Ovary (tissue), 9 donors: ENCODE measurements around the gene CFAP61. TPM values are rescaled to one million over a fixed set of nuclear protein-coding genes. Genes with fewer than 3 reads are reported as not detected.

ENCODE experiments used
- DNase-seq, 5 donors: peaks; one replicate each; pipeline ENCODE4 v3.0.0-alpha.2; 2019 to 2020
- H3K27ac ChIP-seq, 2 donors: fragments of 200-600 bp; one replicate each; pipeline versions ENCODE4 v1.5.1 to v1.8.0; 2019 to 2022
- H3K27me3 ChIP-seq: fragments of 200-600 bp; one replicate; pipeline ENCODE4 v1.8.0; 2022
- H3K36me3 ChIP-seq: fragments of 200-600 bp; sonication (generic); one replicate; pipeline ENCODE4 v1.5.1; 2019
- H3K4me1 ChIP-seq: one replicate; pipeline ENCODE4 v1.8.1; 2013; ENCODE audit warnings: mild to moderate bottlenecking, moderate library complexity; ENCODE audit not compliant: insufficient read depth
- H3K4me3 ChIP-seq: fragments of 200-600 bp; sonication (generic); one replicate; pipeline ENCODE4 v1.5.1; 2017
- H3K9me3 ChIP-seq, 2 donors: fragments of 200-600 bp in 1 of 2; sonication (generic) in 1 of 2; one replicate each; pipeline versions ENCODE4 v1.5.1 to v1.8.1; 2013 to 2019; ENCODE audit warnings: mild to moderate bottlenecking in 1 of 2, moderate library complexity in 1 of 2
- EP300 ChIP-seq: sonication (generic); formaldehyde crosslinking; IDR thresholded peaks from one replicate; pipeline ENCODE4 v1.6.1; 2017; ENCODE audit warnings: antibody characterized with exemption
- POLR2A ChIP-seq: fragments of 450-650 bp; IDR thresholded peaks from one replicate; pipeline ENCODE4 v1.6.1; 2017; ENCODE audit warnings: antibody characterized with exemption, mild to moderate bottlenecking, moderate library complexity
- whole genome bisulfite sequencing, 3 donors: extraction: QIAGEN DNeasy Blood & Tissue Kit in 1 of 3; methylation state at CpG; one replicate each; pipeline versions ENCODE4 v1.1.5 to v1.1.7; 2013 to 2017; 5-methylcytosine and 5-hydroxymethylcytosine counted together
- intact Hi-C, 4 donors: fragments of 100-400 bp; cut with DNase I; formaldehyde crosslinking; loops; one replicate each; pipeline versions ENCODE4 v1.11.0 to v1.15.1; 2022 to 2023
- polyA plus RNA-seq, 2 donors: library from polyadenylated mRNA; stranded (reverse); fragments of 200-250 nt in 1 of 2; fragments of 350-450 nt in 1 of 2; fragmentation: Illumina TruSeq in 1 of 2; extraction: RNeasy Lipid Tissue Mini Kit (QIAGEN cat#74804) in 1 of 2; gene quantifications; one replicate each; pipeline ENCODE4 v1.2.3, GENCODE V29; 2013 to 2014
- total RNA-seq, 7 donors: library from RNA; depleted of rRNA in 2 of 7; stranded (reverse); fragments of >200 nt in 2 of 7; fragmentation: NEBNext Ultra II Directional in 3 of 7; extraction: Animal tissue kit (Norgen Biotek cat#: 25700) in 3 of 7; gene quantifications; one replicate each; pipeline versions ENCODE4 v1.1.0 to v1.2.4, GENCODE V29; 2016 to 2023
- TF ChIP-seq, protein P1 (sequence below), 3 donors: fragments of 450-650 bp in 2 of 3; fragments of 200-600 bp in 1 of 3; IDR thresholded peaks; one replicate each; pipeline versions ENCODE4 v1.5.1 to v1.8.0; 2016 to 2022; ENCODE audit warnings: antibody characterized with exemption in 3 of 3, mild to moderate bottlenecking in 1 of 3
- donor health status: DM: no; HTN: no; CAD: no; lungs with moderate emphysema.
- donor health status: DM: no; HTN: no; CAD: no.
- donor health status: Bipolar disorder and iron deficiency.
- donor health status: DM: yes; HTN: yes; CAD: no.
- donor health status: DM: no; HTN: no; CAD: no.
- donor health status: DM: yes; HTN: yes; CAD: no.

The CFAP61 gene
- total and polyA plus RNA-seq, 9 donors, result 0.12 to 13.1 (median 0.96) TPM; not detected in 1

DNA sequence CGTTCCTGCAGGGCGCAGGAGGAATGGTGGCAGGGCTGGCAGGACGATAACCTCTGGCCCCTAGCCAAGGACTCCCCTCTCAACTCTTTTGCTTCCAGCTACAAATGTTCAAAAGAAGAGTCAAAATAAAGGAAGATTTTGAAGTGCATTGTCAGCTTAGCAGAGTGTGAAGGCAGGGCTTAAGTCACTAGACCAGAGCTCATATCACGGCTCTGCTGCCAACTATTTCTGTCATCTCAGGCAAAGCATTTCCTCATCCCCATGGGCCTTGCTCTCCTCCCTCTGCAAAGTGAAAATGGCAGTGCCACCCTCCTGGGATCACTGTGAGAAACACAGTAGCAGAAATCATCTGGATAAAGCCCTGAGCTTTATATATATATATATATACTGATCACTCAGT is 36.7 kb downstream of the CFAP61 start:
- Histone ChIP-seq H3K27ac (no peak overlapping the region), H3K36me3 (no peaks in the 10 kb centered on the region), H3K4me3 (no peak overlapping the region), H3K9me3 (no peaks in the 10 kb centered on the region), H3K27me3 (no peaks in the 10 kb centered on the region), H3K4me1 (no peaks in the 10 kb centered on the region)
- DNase-seq, result no peak
- TF ChIP-seq POLR2A (no peak), EP300 (no peak)
- TF ChIP-seq, protein P1, sequence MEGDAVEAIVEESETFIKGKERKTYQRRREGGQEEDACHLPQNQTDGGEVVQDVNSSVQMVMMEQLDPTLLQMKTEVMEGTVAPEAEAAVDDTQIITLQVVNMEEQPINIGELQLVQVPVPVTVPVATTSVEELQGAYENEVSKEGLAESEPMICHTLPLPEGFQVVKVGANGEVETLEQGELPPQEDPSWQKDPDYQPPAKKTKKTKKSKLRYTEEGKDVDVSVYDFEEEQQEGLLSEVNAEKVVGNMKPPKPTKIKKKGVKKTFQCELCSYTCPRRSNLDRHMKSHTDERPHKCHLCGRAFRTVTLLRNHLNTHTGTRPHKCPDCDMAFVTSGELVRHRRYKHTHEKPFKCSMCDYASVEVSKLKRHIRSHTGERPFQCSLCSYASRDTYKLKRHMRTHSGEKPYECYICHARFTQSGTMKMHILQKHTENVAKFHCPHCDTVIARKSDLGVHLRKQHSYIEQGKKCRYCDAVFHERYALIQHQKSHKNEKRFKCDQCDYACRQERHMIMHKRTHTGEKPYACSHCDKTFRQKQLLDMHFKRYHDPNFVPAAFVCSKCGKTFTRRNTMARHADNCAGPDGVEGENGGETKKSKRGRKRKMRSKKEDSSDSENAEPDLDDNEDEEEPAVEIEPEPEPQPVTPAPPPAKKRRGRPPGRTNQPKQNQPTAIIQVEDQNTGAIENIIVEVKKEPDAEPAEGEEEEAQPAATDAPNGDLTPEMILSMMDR (IDR thresholded peaks at IDR 0.05), result no peak
- 55 to 70% (median 64%) methylated on average over 4 of the region's 4 CpGs for WGBS, 3 donors
- intact Hi-C loops, result loop anchor here in 2 of 4 donors (10.0 kb wide), 2 partner anchors 506 to 726 kb away; no protein-coding TSS in a partner anchor

DNA sequence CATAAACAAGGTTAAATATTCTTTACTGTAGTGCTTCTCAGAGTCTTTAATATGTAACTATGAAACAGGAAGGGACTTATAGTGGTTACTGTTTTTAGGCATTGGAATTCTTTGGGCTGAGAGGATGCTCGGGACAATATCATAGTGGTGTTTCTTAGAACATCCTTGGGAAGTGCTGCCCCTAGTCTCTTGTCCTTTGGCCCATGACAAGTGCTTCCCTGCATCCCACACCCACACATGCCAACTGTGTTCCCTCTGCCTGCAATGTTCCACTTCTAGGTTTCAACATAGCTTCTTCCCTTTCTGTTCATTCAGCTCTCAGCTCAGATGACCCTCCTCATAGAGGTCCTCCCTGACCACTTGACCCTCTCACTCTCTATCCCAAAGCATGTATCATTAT is 37.6 kb downstream of the CFAP61 start:
- intact Hi-C loops, result loop anchor here in 2 of 4 donors (10.0 kb wide), 2 partner anchors 505 to 725 kb away; no protein-coding TSS in a partner anchor
- WGBS, 3 donors, result 72 to 80% (median 73%) methylated on average over 1 of the region's 1 CpG

DNA sequence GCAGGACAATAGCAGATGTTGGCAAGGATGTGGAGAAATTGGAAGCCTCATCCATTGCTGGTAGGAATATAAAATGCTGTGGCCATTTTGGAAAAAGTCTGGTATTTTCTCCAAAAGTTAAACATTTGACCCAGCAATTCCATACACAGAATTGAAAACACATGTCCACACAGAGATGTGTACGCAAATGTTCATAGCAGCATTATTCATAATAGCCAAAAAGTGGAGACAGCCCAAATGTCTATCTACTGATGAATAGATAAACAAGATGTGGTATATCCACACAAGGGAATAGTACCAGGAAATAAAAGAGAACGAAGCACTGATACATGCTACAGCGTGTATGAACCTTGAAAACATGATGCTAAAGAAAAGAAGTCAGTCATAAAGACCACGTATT is 40.5 kb downstream of the CFAP61 start:
- Histone ChIP-seq H3K9me3 (no peaks in the 10 kb centered on the region), H3K27ac (no peak overlapping the region), H3K4me1 (no peaks in the 10 kb centered on the region), H3K36me3 (no peaks in the 10 kb centered on the region), H3K4me3 (no peak overlapping the region), H3K27me3 (no peaks in the 10 kb centered on the region)
- TF ChIP-seq, protein P1 (IDR thresholded peaks at IDR 0.05), result no peak
- TF ChIP-seq EP300 (no peak), POLR2A (no peak)
- 93 to 94% (median 93%) methylated on average over 4 of the region's 4 CpGs for WGBS, 3 donors
- no peak for DNase-seq
- intact Hi-C loops, result no loop called here

More for the DNA sequence above, 37.6 kb downstream of the CFAP61 start:
- Histone ChIP-seq H3K27me3 (no peaks in the 10 kb centered on the region), H3K4me3 (no peak overlapping the region), H3K9me3 (no peaks in the 10 kb centered on the region), H3K36me3 (no peaks in the 10 kb centered on the region), H3K27ac (no peak overlapping the region), H3K4me1 (no peaks in the 10 kb centered on the region)
- no peak for TF ChIP-seq POLR2A
- no peak for DNase-seq

DNA sequence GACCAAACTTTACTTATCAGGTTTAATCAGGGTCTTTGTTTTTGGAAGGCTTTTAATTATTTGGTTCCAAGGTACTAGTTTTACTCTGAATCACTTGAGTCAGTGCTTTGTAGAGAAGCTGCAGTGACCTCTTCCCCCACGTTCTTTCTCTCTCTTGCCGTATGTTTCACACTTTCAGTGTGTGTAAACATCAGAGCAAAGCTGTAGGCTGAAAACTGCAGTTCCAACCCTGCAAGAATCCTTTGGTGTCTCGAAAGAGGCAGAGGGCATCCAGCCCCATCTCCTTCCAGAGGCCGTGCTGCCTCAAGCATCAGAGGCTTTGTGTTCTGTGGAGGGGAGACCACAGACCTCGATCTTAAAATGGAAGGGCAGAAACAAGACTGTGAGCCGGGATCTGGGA is 42.1 kb downstream of the CFAP61 start:
- H3K4me3 ChIP-seq, result no peak overlapping the region
- no peaks in the 10 kb centered on the region for H3K27me3 ChIP-seq
- intact Hi-C loops, result no loop called here
- no peak overlapping the region for H3K27ac ChIP-seq
- no peaks in the 10 kb centered on the region for H3K36me3 ChIP-seq
- 58 to 66% (median 60%) methylated on average over 6 of the region's 6 CpGs for WGBS, 3 donors
- DNase-seq, result no peak
- no peaks in the 10 kb centered on the region for H3K9me3 ChIP-seq
- TF ChIP-seq, protein P1 (IDR thresholded peaks at IDR 0.05), result no peak
- TF ChIP-seq POLR2A (no peak), EP300 (no peak)
- H3K4me1 ChIP-seq, result no peaks in the 10 kb centered on the region

DNA sequence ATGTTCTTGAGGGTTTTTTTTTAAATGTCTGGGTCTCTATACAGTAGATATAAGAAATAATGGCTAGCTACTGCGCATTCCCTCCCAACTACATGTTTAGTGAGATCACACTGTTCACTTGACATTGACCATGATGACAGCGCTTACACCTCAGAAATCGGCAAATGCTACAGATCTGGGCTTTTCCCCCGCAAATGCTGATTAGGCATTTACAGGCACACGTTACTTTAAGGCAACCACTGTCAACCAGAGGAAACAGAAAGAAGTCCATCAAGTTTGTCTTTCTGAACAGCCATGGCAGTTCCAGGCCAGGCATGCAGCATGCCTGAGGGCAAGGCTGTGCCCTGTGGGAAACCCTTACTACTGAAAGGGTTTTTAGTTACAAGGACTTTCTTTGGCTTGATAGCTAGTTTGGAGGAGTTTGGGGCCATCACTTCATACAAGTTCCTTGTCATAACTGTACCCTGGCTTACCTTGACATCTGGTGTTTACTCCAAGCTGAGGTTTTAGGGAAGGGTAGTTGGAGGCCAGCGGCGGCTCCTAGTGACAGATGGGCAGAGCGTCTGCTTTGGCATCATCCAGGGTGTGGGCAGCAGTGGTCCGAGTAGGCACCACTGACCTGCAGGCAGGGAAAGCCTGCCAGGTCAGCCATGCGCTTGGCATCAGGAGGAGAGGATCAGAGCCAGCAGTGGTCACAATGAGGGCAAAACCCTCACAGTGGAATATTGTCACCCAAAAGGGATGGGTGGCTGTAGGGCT is 43.0 kb downstream of the CFAP61 start:
- intact Hi-C loops, result no loop called here
- Histone ChIP-seq H3K36me3 (no peaks in the 10 kb centered on the region), H3K9me3 (no peaks in the 10 kb centered on the region), H3K27ac (no peak overlapping the region), H3K4me1 (no peaks in the 10 kb centered on the region), H3K27me3 (no peaks in the 10 kb centered on the region), H3K4me3 (no peak overlapping the region)
- DNase-seq, result no peak
- no peak for TF ChIP-seq POLR2A
- TF ChIP-seq EP300, result no peak
- TF ChIP-seq, protein P1 (IDR thresholded peaks at IDR 0.05), result no peak
- 83 to 88% (median 86%) methylated on average over 10 of the region's 10 CpGs for WGBS, 3 donors
